ENCODE data around the gene STK16. TPM values are rescaled to one million over a fixed set of nuclear protein-coding genes. Genes with fewer than 3 reads are reported as not detected.
A peak's percentile ranks its signal among the peaks of the same experiment; 100 is the strongest.

Gene STK16
- total and polyA plus RNA-seq, 2 of the 13 experiments (the other 11 are each of a cell fraction or from before 2014, with no cell fraction given): 28.0 to 50.9 TPM

- peak; percentile 83; the same call in 1 of the 2 replicates for TF ChIP-seq ZFP36L1 (CRISPR knock-in tag; IDR thresholded peaks at IDR 0.05)
- peak; percentile 88 for TF ChIP-seq ZNF891 (CRISPR knock-in tag; IDR thresholded peaks at IDR 0.05)
- no peak for TF ChIP-seq ZNF296 (CRISPR knock-in tag; conservative IDR thresholded peaks at IDR 0.05)
- no peak for TF ChIP-seq HNF4G (IDR thresholded peaks at IDR 0.05; ENCODE audit: borderline replicate concordance, low read depth, low read length)
- TF ChIP-seq HNF4G (CRISPR knock-in tag; IDR thresholded peaks at IDR 0.05; ENCODE audit: borderline replicate concordance, low read depth): peak; percentile 40; the same call in 1 of the 2 replicates
- TF ChIP-seq, protein P1, sequence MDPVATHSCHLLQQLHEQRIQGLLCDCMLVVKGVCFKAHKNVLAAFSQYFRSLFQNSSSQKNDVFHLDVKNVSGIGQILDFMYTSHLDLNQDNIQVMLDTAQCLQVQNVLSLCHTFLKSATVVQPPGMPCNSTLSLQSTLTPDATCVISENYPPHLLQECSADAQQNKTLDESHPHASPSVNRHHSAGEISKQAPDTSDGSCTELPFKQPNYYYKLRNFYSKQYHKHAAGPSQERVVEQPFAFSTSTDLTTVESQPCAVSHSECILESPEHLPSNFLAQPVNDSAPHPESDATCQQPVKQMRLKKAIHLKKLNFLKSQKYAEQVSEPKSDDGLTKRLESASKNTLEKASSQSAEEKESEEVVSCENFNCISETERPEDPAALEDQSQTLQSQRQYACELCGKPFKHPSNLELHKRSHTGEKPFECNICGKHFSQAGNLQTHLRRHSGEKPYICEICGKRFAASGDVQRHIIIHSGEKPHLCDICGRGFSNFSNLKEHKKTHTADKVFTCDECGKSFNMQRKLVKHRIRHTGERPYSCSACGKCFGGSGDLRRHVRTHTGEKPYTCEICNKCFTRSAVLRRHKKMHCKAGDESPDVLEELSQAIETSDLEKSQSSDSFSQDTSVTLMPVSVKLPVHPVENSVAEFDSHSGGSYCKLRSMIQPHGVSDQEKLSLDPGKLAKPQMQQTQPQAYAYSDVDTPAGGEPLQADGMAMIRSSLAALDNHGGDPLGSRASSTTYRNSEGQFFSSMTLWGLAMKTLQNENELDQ (CRISPR knock-in tag; IDR thresholded peaks at IDR 0.05; ENCODE audit: borderline replicate concordance): no peak
- TF ChIP-seq ZNF772 (CRISPR knock-in tag; IDR thresholded peaks at IDR 0.05): peak; percentile 85
- TF ChIP-seq ZEB1 (IDR thresholded peaks at IDR 0.05; ENCODE audit: insufficient replicate concordance, low read depth): peak; percentile 62
- peak; percentile 21 for TF ChIP-seq AHR (CRISPR knock-in tag; IDR thresholded peaks at IDR 0.05)
- TF ChIP-seq, protein P2, sequence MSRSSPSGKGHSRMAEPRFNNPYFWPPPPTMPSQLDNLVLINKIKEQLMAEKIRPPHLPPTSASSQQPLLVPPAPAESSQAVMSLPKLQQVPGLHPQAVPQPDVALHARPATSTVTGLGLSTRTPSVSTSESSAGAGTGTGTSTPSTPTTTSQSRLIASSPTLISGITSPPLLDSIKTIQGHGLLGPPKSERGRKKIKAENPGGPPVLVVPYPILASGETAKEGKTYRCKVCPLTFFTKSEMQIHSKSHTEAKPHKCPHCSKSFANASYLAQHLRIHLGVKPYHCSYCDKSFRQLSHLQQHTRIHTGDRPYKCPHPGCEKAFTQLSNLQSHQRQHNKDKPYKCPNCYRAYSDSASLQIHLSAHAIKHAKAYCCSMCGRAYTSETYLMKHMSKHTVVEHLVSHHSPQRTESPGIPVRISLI (CRISPR knock-in tag; IDR thresholded peaks at IDR 0.05; ENCODE audit: borderline replicate concordance): no peak
- TF ChIP-seq, protein P3, sequence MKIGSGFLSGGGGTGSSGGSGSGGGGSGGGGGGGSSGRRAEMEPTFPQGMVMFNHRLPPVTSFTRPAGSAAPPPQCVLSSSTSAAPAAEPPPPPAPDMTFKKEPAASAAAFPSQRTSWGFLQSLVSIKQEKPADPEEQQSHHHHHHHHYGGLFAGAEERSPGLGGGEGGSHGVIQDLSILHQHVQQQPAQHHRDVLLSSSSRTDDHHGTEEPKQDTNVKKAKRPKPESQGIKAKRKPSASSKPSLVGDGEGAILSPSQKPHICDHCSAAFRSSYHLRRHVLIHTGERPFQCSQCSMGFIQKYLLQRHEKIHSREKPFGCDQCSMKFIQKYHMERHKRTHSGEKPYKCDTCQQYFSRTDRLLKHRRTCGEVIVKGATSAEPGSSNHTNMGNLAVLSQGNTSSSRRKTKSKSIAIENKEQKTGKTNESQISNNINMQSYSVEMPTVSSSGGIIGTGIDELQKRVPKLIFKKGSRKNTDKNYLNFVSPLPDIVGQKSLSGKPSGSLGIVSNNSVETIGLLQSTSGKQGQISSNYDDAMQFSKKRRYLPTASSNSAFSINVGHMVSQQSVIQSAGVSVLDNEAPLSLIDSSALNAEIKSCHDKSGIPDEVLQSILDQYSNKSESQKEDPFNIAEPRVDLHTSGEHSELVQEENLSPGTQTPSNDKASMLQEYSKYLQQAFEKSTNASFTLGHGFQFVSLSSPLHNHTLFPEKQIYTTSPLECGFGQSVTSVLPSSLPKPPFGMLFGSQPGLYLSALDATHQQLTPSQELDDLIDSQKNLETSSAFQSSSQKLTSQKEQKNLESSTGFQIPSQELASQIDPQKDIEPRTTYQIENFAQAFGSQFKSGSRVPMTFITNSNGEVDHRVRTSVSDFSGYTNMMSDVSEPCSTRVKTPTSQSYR (CRISPR knock-in tag; IDR thresholded peaks at IDR 0.05; ENCODE audit: borderline replicate concordance): peak; percentile 96
- no peak for TF ChIP-seq ZBTB37 (CRISPR knock-in tag; IDR thresholded peaks at IDR 0.05)
- TF ChIP-seq POGK (CRISPR knock-in tag; conservative IDR thresholded peaks at IDR 0.05): peak; percentile 78
- no peak for TF ChIP-seq RFX5 (IDR thresholded peaks at IDR 0.05; ENCODE audit: low read depth, low read length)
- TF ChIP-seq HIVEP1 (CRISPR knock-in tag; IDR thresholded peaks at IDR 0.05): no peak
- TF ChIP-seq ZNF451 (CRISPR knock-in tag; IDR thresholded peaks at IDR 0.05): no peak
- no peak for TF ChIP-seq ZBTB2 (CRISPR knock-in tag; IDR thresholded peaks at IDR 0.05; ENCODE audit: low read depth)
These were observed 4.1 kb downstream of the STK16 start (continued) for GRCh38 chr2:219249203-219249980.
